ENCODE data around the gene CNPY3. TPM values are rescaled to one million over a fixed set of nuclear protein-coding genes. Genes with fewer than 3 reads are reported as not detected.

CNPY3 gene
- polyA plus RNA-seq, 1 donor from 2014 or later = 26.4 TPM

DNA sequence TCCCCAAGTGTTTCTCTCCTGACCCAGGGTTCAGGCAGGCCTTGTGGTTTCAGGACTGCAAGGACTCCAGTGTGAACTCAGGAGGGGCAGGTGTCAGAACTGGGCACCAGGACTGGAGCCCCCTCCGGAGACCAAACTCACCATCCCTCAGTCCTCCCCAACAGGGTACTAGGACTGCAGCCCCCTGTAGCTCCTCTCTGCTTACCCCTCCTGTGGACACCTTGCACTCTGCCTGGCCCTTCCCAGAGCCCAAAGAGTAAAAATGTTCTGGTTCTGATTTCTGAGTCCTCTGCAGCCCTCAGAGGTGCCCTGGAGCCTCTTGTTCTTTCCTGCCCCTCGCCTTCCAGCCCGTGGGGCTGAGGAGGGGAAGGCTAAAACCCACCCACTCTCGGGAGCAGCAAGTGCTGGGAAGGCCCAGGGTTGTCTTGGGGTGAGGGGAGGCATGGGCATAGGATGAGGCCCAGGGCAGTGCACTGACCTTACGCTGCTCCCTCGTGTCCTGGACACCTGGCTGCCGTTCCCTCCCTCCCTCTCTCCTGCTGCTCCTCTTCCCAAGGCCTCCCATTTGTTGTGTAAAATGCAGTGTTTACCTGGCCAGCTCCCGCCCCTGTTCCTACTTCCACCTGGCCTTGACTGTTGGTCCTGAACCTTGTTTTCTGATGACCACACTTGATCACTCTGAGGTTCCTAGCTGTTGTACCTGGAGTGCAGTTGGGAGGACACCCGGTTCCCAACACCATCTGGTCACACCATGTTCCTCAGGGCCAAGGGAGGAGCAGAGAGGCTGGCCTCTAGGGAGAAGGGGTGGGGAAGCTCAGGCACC lies 9.9 kb downstream of the CNPY3 start:
- Histone ChIP-seq H3K4me3 (ENCODE audit: low read length) (no peak overlapping the region), H3K9me2 (ENCODE audit: insufficient read depth, low read length) (no peaks in the 10 kb centered on the region), H3K9me3 (ENCODE audit: low read length) (no peaks in the 10 kb centered on the region), H4K20me1 (ENCODE audit: insufficient read depth) (no peaks in the 10 kb centered on the region), H3K9ac (ENCODE audit: low read length) (no peak overlapping the region), H3K27ac (ENCODE audit: low read length) (no peak overlapping the region), H3F3A (ENCODE audit: insufficient read depth, low read length, poor library complexity, severe bottlenecking) (no peaks in the 10 kb centered on the region), H3K79me2 (replicated peaks; ENCODE audit: insufficient read depth, low read length) (no peaks in the 10 kb centered on the region), H3K36me3 (ENCODE audit: insufficient read depth, low read length) (no peaks in the 10 kb centered on the region), H3K4me2 (ENCODE audit: low read length) (no peak overlapping the region), H3K27me3 (ENCODE audit: insufficient read depth, low read depth, low read length) (no peaks in the 10 kb centered on the region), H2AFZ (ENCODE audit: low read depth, low read length) (no peak overlapping the region)
- TF ChIP-seq POLR2AphosphoS5 (IDR thresholded peaks at IDR 0.05) = no peak
- TF ChIP-seq, protein P1, sequence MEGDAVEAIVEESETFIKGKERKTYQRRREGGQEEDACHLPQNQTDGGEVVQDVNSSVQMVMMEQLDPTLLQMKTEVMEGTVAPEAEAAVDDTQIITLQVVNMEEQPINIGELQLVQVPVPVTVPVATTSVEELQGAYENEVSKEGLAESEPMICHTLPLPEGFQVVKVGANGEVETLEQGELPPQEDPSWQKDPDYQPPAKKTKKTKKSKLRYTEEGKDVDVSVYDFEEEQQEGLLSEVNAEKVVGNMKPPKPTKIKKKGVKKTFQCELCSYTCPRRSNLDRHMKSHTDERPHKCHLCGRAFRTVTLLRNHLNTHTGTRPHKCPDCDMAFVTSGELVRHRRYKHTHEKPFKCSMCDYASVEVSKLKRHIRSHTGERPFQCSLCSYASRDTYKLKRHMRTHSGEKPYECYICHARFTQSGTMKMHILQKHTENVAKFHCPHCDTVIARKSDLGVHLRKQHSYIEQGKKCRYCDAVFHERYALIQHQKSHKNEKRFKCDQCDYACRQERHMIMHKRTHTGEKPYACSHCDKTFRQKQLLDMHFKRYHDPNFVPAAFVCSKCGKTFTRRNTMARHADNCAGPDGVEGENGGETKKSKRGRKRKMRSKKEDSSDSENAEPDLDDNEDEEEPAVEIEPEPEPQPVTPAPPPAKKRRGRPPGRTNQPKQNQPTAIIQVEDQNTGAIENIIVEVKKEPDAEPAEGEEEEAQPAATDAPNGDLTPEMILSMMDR (IDR thresholded peaks at IDR 0.05; ENCODE audit: poor library complexity, severe bottlenecking) = no peak
- no peak for TF ChIP-seq TAF1 (IDR thresholded peaks at IDR 0.05; ENCODE audit: low read depth)
- TF ChIP-seq, protein P2, sequence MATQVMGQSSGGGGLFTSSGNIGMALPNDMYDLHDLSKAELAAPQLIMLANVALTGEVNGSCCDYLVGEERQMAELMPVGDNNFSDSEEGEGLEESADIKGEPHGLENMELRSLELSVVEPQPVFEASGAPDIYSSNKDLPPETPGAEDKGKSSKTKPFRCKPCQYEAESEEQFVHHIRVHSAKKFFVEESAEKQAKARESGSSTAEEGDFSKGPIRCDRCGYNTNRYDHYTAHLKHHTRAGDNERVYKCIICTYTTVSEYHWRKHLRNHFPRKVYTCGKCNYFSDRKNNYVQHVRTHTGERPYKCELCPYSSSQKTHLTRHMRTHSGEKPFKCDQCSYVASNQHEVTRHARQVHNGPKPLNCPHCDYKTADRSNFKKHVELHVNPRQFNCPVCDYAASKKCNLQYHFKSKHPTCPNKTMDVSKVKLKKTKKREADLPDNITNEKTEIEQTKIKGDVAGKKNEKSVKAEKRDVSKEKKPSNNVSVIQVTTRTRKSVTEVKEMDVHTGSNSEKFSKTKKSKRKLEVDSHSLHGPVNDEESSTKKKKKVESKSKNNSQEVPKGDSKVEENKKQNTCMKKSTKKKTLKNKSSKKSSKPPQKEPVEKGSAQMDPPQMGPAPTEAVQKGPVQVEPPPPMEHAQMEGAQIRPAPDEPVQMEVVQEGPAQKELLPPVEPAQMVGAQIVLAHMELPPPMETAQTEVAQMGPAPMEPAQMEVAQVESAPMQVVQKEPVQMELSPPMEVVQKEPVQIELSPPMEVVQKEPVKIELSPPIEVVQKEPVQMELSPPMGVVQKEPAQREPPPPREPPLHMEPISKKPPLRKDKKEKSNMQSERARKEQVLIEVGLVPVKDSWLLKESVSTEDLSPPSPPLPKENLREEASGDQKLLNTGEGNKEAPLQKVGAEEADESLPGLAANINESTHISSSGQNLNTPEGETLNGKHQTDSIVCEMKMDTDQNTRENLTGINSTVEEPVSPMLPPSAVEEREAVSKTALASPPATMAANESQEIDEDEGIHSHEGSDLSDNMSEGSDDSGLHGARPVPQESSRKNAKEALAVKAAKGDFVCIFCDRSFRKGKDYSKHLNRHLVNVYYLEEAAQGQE (IDR thresholded peaks at IDR 0.05; ENCODE audit: borderline replicate concordance) = no peak
- TF ChIP-seq EZH2 (IDR thresholded peaks at IDR 0.05; ENCODE audit: borderline replicate concordance, insufficient read depth, low read length, poor library complexity, severe bottlenecking) = no peak
- TF ChIP-seq SMC3 (conservative IDR thresholded peaks at IDR 0.05; ENCODE audit: poor library complexity) = no peak
- no peak for TF ChIP-seq MXI1 (conservative IDR thresholded peaks at IDR 0.05; ENCODE audit: poor library complexity, severe bottlenecking)
- no peak for TF ChIP-seq RAD21 (conservative IDR thresholded peaks at IDR 0.05)
- no peak for TF ChIP-seq EP300 (conservative IDR thresholded peaks at IDR 0.05; ENCODE audit: poor library complexity, severe bottlenecking)

DNA sequence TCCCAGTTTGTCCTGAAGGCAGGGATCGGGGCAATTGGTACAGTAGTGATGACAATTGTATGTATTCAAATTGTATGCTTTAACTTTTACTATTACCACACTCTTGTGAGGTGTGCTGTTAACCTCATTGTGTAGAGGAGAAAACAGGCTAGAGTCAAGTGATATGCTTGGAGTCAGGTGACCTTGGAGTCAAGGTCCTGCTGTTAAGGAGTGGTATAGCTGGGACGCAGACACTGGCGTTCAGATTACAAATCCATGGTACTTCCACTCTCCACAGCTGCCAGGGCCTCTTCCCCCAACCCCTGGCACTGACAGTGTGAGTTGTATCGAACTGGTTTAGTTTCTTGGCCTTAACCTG lies 10.5 kb downstream of the CNPY3 start:
- no peak overlapping the region for H3K4me2 ChIP-seq (ENCODE audit: low read length)
- no peaks in the 10 kb centered on the region for H3K36me3 ChIP-seq (ENCODE audit: insufficient read depth, low read length)
- H3K9me3 ChIP-seq (ENCODE audit: low read length) = no peaks in the 10 kb centered on the region
- H2AFZ ChIP-seq (ENCODE audit: low read depth, low read length) = no peak overlapping the region
- no peaks in the 10 kb centered on the region for H3F3A ChIP-seq (ENCODE audit: insufficient read depth, low read length, poor library complexity, severe bottlenecking)
- H3K4me3 ChIP-seq (ENCODE audit: low read length) = no peak overlapping the region
- H3K79me2 ChIP-seq (replicated peaks; ENCODE audit: insufficient read depth, low read length) = no peaks in the 10 kb centered on the region
- no peaks in the 10 kb centered on the region for H4K20me1 ChIP-seq (ENCODE audit: insufficient read depth)
- TF ChIP-seq, protein P1 (IDR thresholded peaks at IDR 0.05; ENCODE audit: poor library complexity, severe bottlenecking) = no peak
- TF ChIP-seq TAF1 (IDR thresholded peaks at IDR 0.05; ENCODE audit: low read depth) (no peak), RAD21 (conservative IDR thresholded peaks at IDR 0.05) (no peak), SMC3 (conservative IDR thresholded peaks at IDR 0.05; ENCODE audit: poor library complexity) (no peak), MXI1 (conservative IDR thresholded peaks at IDR 0.05; ENCODE audit: poor library complexity, severe bottlenecking) (no peak), EP300 (conservative IDR thresholded peaks at IDR 0.05; ENCODE audit: poor library complexity, severe bottlenecking) (no peak), EZH2 (IDR thresholded peaks at IDR 0.05; ENCODE audit: borderline replicate concordance, insufficient read depth, low read length, poor library complexity, severe bottlenecking) (no peak), POLR2AphosphoS5 (IDR thresholded peaks at IDR 0.05) (no peak)
- TF ChIP-seq, protein P2 (IDR thresholded peaks at IDR 0.05; ENCODE audit: borderline replicate concordance) = no peak
- H3K27me3 ChIP-seq (ENCODE audit: insufficient read depth, low read depth, low read length) = no peaks in the 10 kb centered on the region
- no peak overlapping the region for H3K27ac ChIP-seq (ENCODE audit: low read length)
- H3K9ac ChIP-seq (ENCODE audit: low read length) = no peak overlapping the region
- no peaks in the 10 kb centered on the region for H3K9me2 ChIP-seq (ENCODE audit: insufficient read depth, low read length)
